Mesothelial cell of epicardium (in vitro differentiated cells): ENCODE results near the gene RAB7A. TPM values are rescaled to one million over a fixed set of nuclear protein-coding genes. Genes with fewer than 3 reads are reported as not detected.

Source experiments
- DNase-seq, 2 experiments: peaks; one replicate each; pipeline ENCODE4 v3.0.0; 2021; ENCODE audit warnings: low spot score in 2 of 2; ENCODE audit not compliant: unreplicated experiment in 2 of 2
- H3K27ac Mint-ChIP-seq: 2 replicates; pipeline ENCODE4 v1.8.0; 2021; ENCODE audit warnings: mixed read lengths
- H3K27me3 Mint-ChIP-seq: 2 replicates; pipeline ENCODE4 v1.8.0; 2021; ENCODE audit warnings: low read depth, mixed read lengths
- H3K36me3 Mint-ChIP-seq: 2 replicates; pipeline ENCODE4 v1.8.0; 2021; ENCODE audit warnings: mixed read lengths
- H3K4me1 Mint-ChIP-seq: 2 replicates; pipeline ENCODE4 v1.8.0; 2021; ENCODE audit warnings: mixed read lengths
- H3K4me3 Mint-ChIP-seq: 2 replicates; pipeline ENCODE4 v1.8.0; 2021; ENCODE audit warnings: mild to moderate bottlenecking, moderate library complexity, mixed read lengths
- H3K9me3 Mint-ChIP-seq: 2 replicates; pipeline ENCODE4 v1.8.0; 2021; ENCODE audit warnings: mixed read lengths
- CTCF ChIP-seq: fragments of 200-600 bp; sonication (generic); IDR thresholded peaks from one replicate; pipeline ENCODE4 v1.5.0; 2021; ENCODE audit warnings: antibody characterized with exemption; ENCODE audit not compliant: unreplicated experiment
- total RNA-seq: library from RNA; stranded (reverse); gene quantifications from 3 replicates; pipeline ENCODE4 v1.2.1, GENCODE V29; 2021

RAB7A gene
- total RNA-seq, 1 donor from 2014 or later, result 133 TPM

GRCh38 chr3:128735884-128736283 is 9.9 kb downstream of the RAB7A start:
- TF ChIP-seq CTCF, result no peak
- Mint-ChIP-seq H3K36me3 (peaks cover 17% of the 10 kb centered on the region), H3K27ac (peak overlapping the region; percentile 61), H3K4me3 (no peak overlapping the region), H3K4me1 (peaks cover 17% of the 10 kb centered on the region), H3K9me3 (peaks cover 4% of the 10 kb centered on the region), H3K27me3 (no peaks in the 10 kb centered on the region)
- no peak for DNase-seq

GRCh38 chr3:128736601-128737000 is 10.6 kb downstream of the RAB7A start:
- Mint-ChIP-seq H3K27ac (no peak overlapping the region), H3K27me3 (no peaks in the 10 kb centered on the region), H3K9me3 (peaks cover 6% of the 10 kb centered on the region), H3K36me3 (peaks cover 23% of the 10 kb centered on the region), H3K4me1 (peaks cover 12% of the 10 kb centered on the region), H3K4me3 (no peak overlapping the region)
- no peak for DNase-seq
- no peak for TF ChIP-seq CTCF

GRCh38 chr3:128740621-128741020 is 14.6 kb downstream of the RAB7A start:
- no peak for TF ChIP-seq CTCF
- H3K4me3 Mint-ChIP-seq, result no peak overlapping the region
- peaks cover 14% of the 10 kb centered on the region for H3K9me3 Mint-ChIP-seq
- H3K4me1 Mint-ChIP-seq, result no peaks in the 10 kb centered on the region
- H3K27ac Mint-ChIP-seq, result no peak overlapping the region
- no peaks in the 10 kb centered on the region for H3K27me3 Mint-ChIP-seq
- DNase-seq, result no peak
- peaks cover 41% of the 10 kb centered on the region for H3K36me3 Mint-ChIP-seq

- no peak overlapping the region for H3K27ac Mint-ChIP-seq
- no peaks in the 10 kb centered on the region for H3K4me1 Mint-ChIP-seq
- DNase-seq, result no peak
- H3K4me3 Mint-ChIP-seq, result no peak overlapping the region
- no peaks in the 10 kb centered on the region for H3K27me3 Mint-ChIP-seq
- no peak for TF ChIP-seq CTCF
- H3K36me3 Mint-ChIP-seq, result peaks cover 46% of the 10 kb centered on the region
- peaks cover 14% of the 10 kb centered on the region for H3K9me3 Mint-ChIP-seq
Observed at GRCh38 chr3:128742821-128743594, 17.0 kb downstream of the RAB7A start.

- no peak for TF ChIP-seq CTCF
- Mint-ChIP-seq H3K4me3 (no peak overlapping the region), H3K36me3 (peaks cover 58% of the 10 kb centered on the region), H3K4me1 (no peaks in the 10 kb centered on the region), H3K27ac (no peak overlapping the region), H3K27me3 (no peaks in the 10 kb centered on the region), H3K9me3 (peaks cover 21% of the 10 kb centered on the region)
- DNase-seq, result no peak
Observed at GRCh38 chr3:128745742-128746141, 19.8 kb downstream of the RAB7A start.
